HCT116 (cell line): ENCODE measurements around the gene ETS1. TPM values are rescaled to one million over a fixed set of nuclear protein-coding genes. Genes with fewer than 3 reads are reported as not detected.

Experiments
- ATAC-seq: fragments of 200-7000 bp; cut with Tn5 transposase; 2 replicates; pipeline ENCODE4 v1.9.1; 2020; ENCODE audit warnings: mild to moderate bottlenecking, moderate library complexity
- BruUV-seq: library from RNA; stranded (reverse); fragments of 400-500 nt; replicated peaks from 2 replicates; lab custom pipeline; 2021; lab: Mats Ljungman, UMichigan
- CTCF ChIA-PET: fragments of 300-600 bp; sonication (Branson Sonifier 250); formaldehyde crosslinking; loops from one replicate; lab custom pipeline; 2021; ENCODE audit warnings: antibody characterized with exemption; lab: Charles Lee
- POLR2A ChIA-PET: fragments of 300-600, 350-600 bp; sonication (Branson Sonifier 250); formaldehyde crosslinking; loops from one replicate; lab custom pipeline; 2021; ENCODE audit warnings: antibody characterized with exemption; lab: Charles Lee
- RAD21 ChIA-PET, 2 experiments: fragments of 300-600 bp; sonication (Branson Sonifier 250); formaldehyde crosslinking; loops; one replicate each; lab custom pipeline; 2023; ENCODE audit warnings: low total read pairs in 2 of 2; ENCODE audit not compliant: uncharacterized antibody in 2 of 2, unreplicated experiment in 2 of 2, low non-redundant PET in 1 of 2; lab: Charles Lee
- DNase-seq: peaks from one replicate; pipeline ENCODE4 v3.0.0-alpha.2; 2010; ENCODE audit warnings: low read depth, low spot score
- H2AFZ ChIP-seq: fragments of 200-600 bp; shearing (Covaris generic), sonication (generic); 2 replicates; pipeline ENCODE4 v1.6.1; 2017; ENCODE audit warnings: low read depth, mixed run types, mixed read lengths, antibody characterized with exemption, low read length; ENCODE audit not compliant: poor library complexity, severe bottlenecking
- H3K27ac ChIP-seq: 2 replicates; pipeline ENCODE4 v1.5.1; 2012; ENCODE audit warnings: low read depth, low read length
- H3K27me3 ChIP-seq: fragments of 200-600 bp; sonication (generic); 2 replicates; pipeline ENCODE4 v1.6.1; 2016; ENCODE audit warnings: mixed run types, low read length, mixed read lengths; ENCODE audit not compliant: insufficient read depth
- H3K36me3 ChIP-seq, 2 experiments: fragments of 200-500 bp in 1 of 2; fragments of 200-600 bp in 1 of 2; sonication (Bioruptor generic) in 1 of 2; sonication (generic) in 1 of 2; 2 replicates each; pipeline versions ENCODE4 v1.5.1 to v1.6.1; 2014 to 2016; ENCODE audit warnings: low read length in 2 of 2, inconsistent platforms in 1 of 2, mixed read lengths in 1 of 2, mixed run types in 1 of 2; ENCODE audit not compliant: insufficient read depth in 2 of 2, control insufficient read depth in 1 of 2
- H3K4me1 ChIP-seq, 2 experiments: fragments of 200-600 bp in 1 of 2; sonication (generic) in 1 of 2; 2 replicates each; pipeline versions ENCODE4 v1.5.1 to v1.6.1; 2012 to 2017; ENCODE audit warnings: low read length in 2 of 2, inconsistent platforms in 1 of 2, mild to moderate bottlenecking in 1 of 2, mixed read lengths in 1 of 2, mixed run types in 1 of 2, moderate library complexity in 1 of 2; ENCODE audit not compliant: insufficient read depth in 2 of 2, control insufficient read depth in 1 of 2
- H3K4me2 ChIP-seq: fragments of 200-600 bp; sonication (generic); 2 replicates; pipeline ENCODE4 v1.6.1; 2017; ENCODE audit warnings: mixed run types, low read length, mixed read lengths
- H3K4me3 ChIP-seq, 2 experiments: fragments of 200-600 bp in 1 of 2; sonication (generic) in 1 of 2; replicated peaks in 1 of 2; 2 replicates each; pipeline ENCODE4 v1.5.1; 2011 to 2016; ENCODE audit warnings: low read length in 2 of 2, control low read depth in 1 of 2, low read depth in 1 of 2, mild to moderate bottlenecking in 1 of 2, mixed read lengths in 1 of 2, mixed run types in 1 of 2
- H3K79me2 ChIP-seq: fragments of 200-600 bp; sonication (generic); 2 replicates; pipeline ENCODE4 v1.6.1; 2017; ENCODE audit warnings: mild to moderate bottlenecking, mixed run types, low read length, moderate library complexity, mixed read lengths; ENCODE audit not compliant: insufficient read depth
- H3K9ac ChIP-seq: fragments of 200-600 bp; sonication (generic); 2 replicates; pipeline ENCODE4 v1.6.1; 2016; ENCODE audit warnings: low read length, mixed read lengths
- H3K9me2 ChIP-seq: fragments of 200-600 bp; sonication (generic), shearing (Covaris generic); 2 replicates; pipeline ENCODE4 v1.6.1; 2017; ENCODE audit warnings: mixed run types, mild to moderate bottlenecking, moderate library complexity; ENCODE audit not compliant: insufficient read depth
- H3K9me3 ChIP-seq, 2 experiments: fragments of 200-500 bp in 1 of 2; fragments of 200-600 bp in 1 of 2; sonication (Bioruptor generic) in 1 of 2; sonication (generic) in 1 of 2; 2 replicates each; pipeline ENCODE4 v1.6.1; 2014 to 2017; ENCODE audit warnings: low read length in 2 of 2, mixed read lengths in 2 of 2, inconsistent platforms in 1 of 2, low read depth in 1 of 2, mild to moderate bottlenecking in 1 of 2, mixed run types in 1 of 2, moderate library complexity in 1 of 2; ENCODE audit not compliant: control insufficient read depth in 1 of 2, insufficient read depth in 1 of 2
- H4K20me1 ChIP-seq: fragments of 200-600 bp; sonication (generic), shearing (Covaris generic); 2 replicates; pipeline ENCODE4 v1.6.1; 2017; ENCODE audit warnings: mixed run types, mild to moderate bottlenecking, moderate library complexity; ENCODE audit not compliant: insufficient read depth
- CEBPB ChIP-seq: IDR thresholded peaks from 2 replicates; pipeline ENCODE4 v1.6.1; 2012; ENCODE audit warnings: low read depth
- EGR1 ChIP-seq: IDR thresholded peaks from 2 replicates; pipeline ENCODE4 v1.6.1; 2012; ENCODE audit warnings: low read depth
- FOSL1 ChIP-seq: IDR thresholded peaks from 2 replicates; pipeline ENCODE4 v1.6.1; 2012; ENCODE audit warnings: low read depth
- JUND ChIP-seq: IDR thresholded peaks from 2 replicates; pipeline ENCODE4 v1.6.1; 2012
- RAD21 ChIP-seq: IDR thresholded peaks from 2 replicates; pipeline ENCODE4 v1.6.1; 2012; ENCODE audit warnings: low read depth, mild to moderate bottlenecking
- SIN3A ChIP-seq: IDR thresholded peaks from 2 replicates; pipeline ENCODE4 v1.6.1; 2012; ENCODE audit warnings: low read depth
- SRF ChIP-seq: IDR thresholded peaks from 2 replicates; pipeline ENCODE4 v1.6.1; 2012; ENCODE audit warnings: low read depth
- ZBTB33 ChIP-seq: IDR thresholded peaks from 2 replicates; pipeline ENCODE4 v1.6.1; 2011; ENCODE audit warnings: mild to moderate bottlenecking, low read length, moderate library complexity; ENCODE audit not compliant: insufficient replicate concordance; ENCODE audit errors: extremely low read depth
- intact Hi-C: fragments of 100-400 bp; cut with micrococcal nuclease; formaldehyde crosslinking; loops from 2 replicates; pipeline ENCODE4 v1.10.0; 2022
- total RNA-seq: library from RNA; stranded (reverse); gene quantifications from one replicate; pipeline ENCODE4 v1.2.1, GENCODE V29; 2021; ENCODE audit not compliant: unreplicated experiment

The ETS1 gene
- total RNA-seq, 1 experiment from 2014 or later, result 9.2 TPM

- H3K9me2 ChIP-seq, result no peaks in the 10 kb centered on the region
- H2AFZ ChIP-seq, result no peak overlapping the region
- no peak overlapping the region for H3K4me3 ChIP-seq
- no peaks in the 10 kb centered on the region for H3K9me3 ChIP-seq
- ATAC-seq (no peak), DNase-seq (no peak)
- ChIA-PET RAD21 (interaction anchor here in 1 of 2 experiments (1.6 kb wide), 1 partner anchor 456 kb away, joined by 3 read pairs; no protein-coding TSS in a partner anchor), CTCF (interaction anchor here (0.7 to 7.1 kb wide), 2 partner anchors 455 to 493 kb away, joined by 3 to 80 read pairs; no protein-coding TSS in a partner anchor), POLR2A (no interaction called here)
- no peak overlapping the region for H3K9ac ChIP-seq
- no peaks in the 10 kb centered on the region for H3K36me3 ChIP-seq
- 0 out of 2 replicates have a peak, but pooled peaks cover 3% of the 10 kb centered on the region for H3K27me3 ChIP-seq
- no peak overlapping the region for H3K4me2 ChIP-seq
- BruUV-seq, result no TSS peak
- H3K4me1 ChIP-seq, result no peaks in the 10 kb centered on the region
- intact Hi-C loops, result no loop called here
- H3K79me2 ChIP-seq, result no peaks in the 10 kb centered on the region
- H3K27ac ChIP-seq, result no peak overlapping the region
- TF ChIP-seq CEBPB (no peak), SRF (no peak), RAD21 (no peak), FOSL1 (no peak), EGR1 (no peak), SIN3A (no peak), JUND (no peak), ZBTB33 (no peak)
- H4K20me1 ChIP-seq, result no peaks in the 10 kb centered on the region
Measured at GRCh38 chr11:128628325-128628673, 40.9 kb upstream of the ETS1 start.
